Measurements from ENCODE around the gene ATF6B. TPM values are rescaled to one million over a fixed set of nuclear protein-coding genes. Genes with fewer than 3 reads are reported as not detected.

Gene ATF6B
- total RNA-seq, 4 donors from 2014 or later: 13.3 to 26.9 (median 25.2) TPM

GRCh38 chr6:32175322-32175710 lies 47.3 kb upstream of the ATF6B start:
- 8 to 25% methylated on average over 1 to 2 of the region's 2 CpGs for WGBS, 2 donors (ENCODE audit: low coverage in 1 of 2)
- no peaks in the 10 kb centered on the region for H3K9me3 ChIP-seq
- peaks cover 0 to 64% (median 31%) of the 10 kb centered on the region in 3 donors for H3K4me1 ChIP-seq
- H3K36me3 ChIP-seq: peaks cover 0 to 21% of the 10 kb centered on the region in 2 donors
- no peaks in the 10 kb centered on the region for H3K27me3 ChIP-seq
- TF ChIP-seq EP300 (IDR thresholded peaks at IDR 0.05) (no peak), POLR2AphosphoS5 (IDR thresholded peaks at IDR 0.05) (no peak), POLR2A (IDR thresholded peaks at IDR 0.05) (no peak)
- TF ChIP-seq, protein P1, sequence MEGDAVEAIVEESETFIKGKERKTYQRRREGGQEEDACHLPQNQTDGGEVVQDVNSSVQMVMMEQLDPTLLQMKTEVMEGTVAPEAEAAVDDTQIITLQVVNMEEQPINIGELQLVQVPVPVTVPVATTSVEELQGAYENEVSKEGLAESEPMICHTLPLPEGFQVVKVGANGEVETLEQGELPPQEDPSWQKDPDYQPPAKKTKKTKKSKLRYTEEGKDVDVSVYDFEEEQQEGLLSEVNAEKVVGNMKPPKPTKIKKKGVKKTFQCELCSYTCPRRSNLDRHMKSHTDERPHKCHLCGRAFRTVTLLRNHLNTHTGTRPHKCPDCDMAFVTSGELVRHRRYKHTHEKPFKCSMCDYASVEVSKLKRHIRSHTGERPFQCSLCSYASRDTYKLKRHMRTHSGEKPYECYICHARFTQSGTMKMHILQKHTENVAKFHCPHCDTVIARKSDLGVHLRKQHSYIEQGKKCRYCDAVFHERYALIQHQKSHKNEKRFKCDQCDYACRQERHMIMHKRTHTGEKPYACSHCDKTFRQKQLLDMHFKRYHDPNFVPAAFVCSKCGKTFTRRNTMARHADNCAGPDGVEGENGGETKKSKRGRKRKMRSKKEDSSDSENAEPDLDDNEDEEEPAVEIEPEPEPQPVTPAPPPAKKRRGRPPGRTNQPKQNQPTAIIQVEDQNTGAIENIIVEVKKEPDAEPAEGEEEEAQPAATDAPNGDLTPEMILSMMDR (IDR thresholded peaks at IDR 0.05): no peak
- H3K27ac ChIP-seq: peak overlapping the region; percentile 89 to 98 (median 94)
- H3K4me3 ChIP-seq: peak overlapping the region; percentile 62 to 83
- no peak for ATAC-seq

DNA sequence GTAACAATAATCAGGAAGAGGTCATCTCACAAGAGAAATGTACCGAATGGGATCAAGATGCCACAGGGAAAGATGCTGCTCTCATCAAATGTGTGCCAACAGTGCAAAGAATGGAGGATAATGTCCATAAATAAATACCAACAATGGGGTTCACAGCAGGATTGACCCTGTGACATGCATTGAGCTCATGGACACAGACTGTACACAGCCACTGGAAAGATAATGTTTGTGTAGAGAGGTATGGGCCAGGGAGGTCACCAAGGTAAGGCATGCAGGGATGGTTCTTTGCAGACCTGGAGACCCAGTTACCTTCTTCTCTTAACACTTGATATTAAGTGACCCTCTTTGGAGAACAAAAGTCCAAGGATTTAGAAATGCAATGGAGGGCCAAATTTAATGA lies 46.4 kb upstream of the ATF6B start:
- Histone ChIP-seq H3K27me3 (no peaks in the 10 kb centered on the region), H3K36me3 (peaks cover 0 to 21% of the 10 kb centered on the region in 2 donors), H3K4me1 (peaks cover 0 to 55% (median 22%) of the 10 kb centered on the region in 3 donors), H3K27ac (peak overlapping the region in 2 of 4 donors; percentile 4 to 51), H3K9me3 (no peaks in the 10 kb centered on the region), H3K4me3 (no peak overlapping the region)
- no peak for TF ChIP-seq EP300 (IDR thresholded peaks at IDR 0.05)
- TF ChIP-seq, protein P1 (IDR thresholded peaks at IDR 0.05): no peak
- no peak for TF ChIP-seq POLR2AphosphoS5 (IDR thresholded peaks at IDR 0.05)
- TF ChIP-seq POLR2A (IDR thresholded peaks at IDR 0.05): no peak
- WGBS, 2 donors (ENCODE audit: low coverage in 1 of 2): 70 to 85% methylated on average over 1 of the region's 1 CpG
- ATAC-seq: no peak

GRCh38 chr6:32173051-32173727 lies 45.1 kb upstream of the ATF6B start:
- H3K4me3 ChIP-seq: no peak overlapping the region
- TF ChIP-seq, protein P1 (IDR thresholded peaks at IDR 0.05): no peak
- TF ChIP-seq EP300 (IDR thresholded peaks at IDR 0.05) (no peak), POLR2A (IDR thresholded peaks at IDR 0.05) (no peak), POLR2AphosphoS5 (IDR thresholded peaks at IDR 0.05) (no peak)
- H3K36me3 ChIP-seq: peaks cover 0 to 33% of the 10 kb centered on the region in 2 donors
- ATAC-seq: no peak
- H3K27me3 ChIP-seq: no peaks in the 10 kb centered on the region
- peak overlapping the region in 3 of 4 donors; percentile 7 to 51 (median 16) for H3K27ac ChIP-seq
- peaks cover 0 to 47% (median 15%) of the 10 kb centered on the region in 3 donors for H3K4me1 ChIP-seq
- WGBS, 2 donors (ENCODE audit: low coverage in 1 of 2): 61 to 75% methylated on average over 3 to 4 of the region's 4 CpGs
- H3K9me3 ChIP-seq: no peaks in the 10 kb centered on the region

- TF ChIP-seq EP300 (IDR thresholded peaks at IDR 0.05): no peak
- TF ChIP-seq, protein P1 (IDR thresholded peaks at IDR 0.05): no peak
- TF ChIP-seq POLR2AphosphoS5 (IDR thresholded peaks at IDR 0.05): no peak
- TF ChIP-seq POLR2A (IDR thresholded peaks at IDR 0.05): no peak
- Histone ChIP-seq H3K36me3 (peaks cover 0 to 53% of the 10 kb centered on the region in 2 donors), H3K4me1 (peaks cover 0 to 41% (median 8%) of the 10 kb centered on the region in 3 donors), H3K4me3 (no peak overlapping the region), H3K27me3 (no peaks in the 10 kb centered on the region), H3K9me3 (no peaks in the 10 kb centered on the region), H3K27ac (peak overlapping the region in 1 of 4 donors; percentile 3)
- no peak for ATAC-seq
- whole genome bisulfite sequencing, 2 donors (ENCODE audit: low coverage in 1 of 2): 95% methylated on average over 3 of the region's 6 CpGs; no CpG with 5 or more reads in 1 of the 2 donors
These were observed 43.2 kb upstream of the ATF6B start for GRCh38 chr6:32171234-32171633.

- TF ChIP-seq POLR2AphosphoS5 (IDR thresholded peaks at IDR 0.05) (no peak), POLR2A (IDR thresholded peaks at IDR 0.05) (no peak), EP300 (IDR thresholded peaks at IDR 0.05) (no peak)
- TF ChIP-seq, protein P1 (IDR thresholded peaks at IDR 0.05): no peak
- Histone ChIP-seq H3K27me3 (no peaks in the 10 kb centered on the region), H3K4me3 (no peak overlapping the region), H3K9me3 (no peaks in the 10 kb centered on the region), H3K36me3 (peaks cover 0 to 61% of the 10 kb centered on the region in 2 donors), H3K4me1 (peaks cover 0 to 37% (median 7%) of the 10 kb centered on the region in 3 donors), H3K27ac (peak overlapping the region in 1 of 4 donors; percentile 74)
- 80 to 100% methylated on average over 2 to 4 of the region's 11 CpGs for WGBS, 2 donors (ENCODE audit: low coverage in 1 of 2)
- ATAC-seq: no peak
These were observed 42.2 kb upstream of the ATF6B start for GRCh38 chr6:32170294-32170693.

Data from gastroesophageal sphincter (tissue), 4 donors.